Prostate gland (tissue), 2 donors: ENCODE data around the gene SMIM11.

Experiments used
- CTCF ChIP-seq, 4 experiments: fragments of 200-600 bp in 2 of 4; fragments of 450-650 bp in 2 of 4; sonication (generic) in 2 of 4; IDR thresholded peaks; 1 replicate in 3 of 4; 2 replicates in 1 of 4; pipeline ENCODE4 v1.5.1; 2016 to 2019; ENCODE audit warnings: antibody characterized with exemption in 4 of 4, mild to moderate bottlenecking in 2 of 4, moderate library complexity in 2 of 4
- POLR2A ChIP-seq: fragments of 450-650 bp; IDR thresholded peaks from one replicate; pipeline ENCODE4 v1.6.1; 2016; ENCODE audit warnings: antibody characterized with exemption, mild to moderate bottlenecking
- POLR2AphosphoS5 ChIP-seq: sonication (generic); formaldehyde crosslinking; IDR thresholded peaks from one replicate; pipeline ENCODE4 v1.6.1; 2017; ENCODE audit warnings: antibody characterized with exemption

GRCh38 chr21:34362136-34362444, 13.2 kb upstream of the SMIM11 start:
- TF ChIP-seq CTCF (IDR thresholded peaks at IDR 0.05) (no peak), POLR2A (no peak), POLR2AphosphoS5 (no peak)
